Mesendoderm (in vitro differentiated cells): ENCODE results near the gene RPL10A.

ENCODE experiments used
- DNase-seq: peaks from one replicate; pipeline ENCODE4 v3.0.0; 2013
- H2AK5ac ChIP-seq: 2 replicates; pipeline ENCODE4 v1.6.1; 2013; ENCODE audit warnings: low read length, inconsistent platforms
- H2BK120ac ChIP-seq: 2 replicates; pipeline ENCODE4 v1.6.1; 2013; ENCODE audit warnings: low read depth, mild to moderate bottlenecking, low read length, moderate library complexity, mixed read lengths
- H2BK15ac ChIP-seq: replicated peaks from 2 replicates; pipeline ENCODE4 v1.6.1; 2013; ENCODE audit warnings: low read depth, mild to moderate bottlenecking, moderate library complexity
- H2BK5ac ChIP-seq: 2 replicates; pipeline ENCODE4 v1.6.1; 2013; ENCODE audit warnings: low read length, inconsistent platforms
- H3K18ac ChIP-seq: 2 replicates; pipeline ENCODE4 v1.6.1; 2013; ENCODE audit warnings: mild to moderate bottlenecking, low read length, mixed read lengths
- H3K23ac ChIP-seq: one replicate; pipeline ENCODE4 v1.6.1; 2013; ENCODE audit warnings: low read length
- H3K27ac ChIP-seq: 2 replicates; pipeline ENCODE4 v1.5.1; 2013; ENCODE audit warnings: low read depth, mild to moderate bottlenecking, inconsistent platforms, low read length, moderate library complexity
- H3K27me3 ChIP-seq: 2 replicates; pipeline ENCODE4 v1.6.1; 2013; ENCODE audit warnings: low read length, control low read depth, mild to moderate bottlenecking, inconsistent platforms; ENCODE audit not compliant: insufficient read depth, poor library complexity
- H3K36me3 ChIP-seq: 2 replicates; pipeline ENCODE4 v1.6.1; 2013; ENCODE audit warnings: low read length, inconsistent platforms; ENCODE audit not compliant: control insufficient read depth, insufficient read depth
- H3K4ac ChIP-seq: one replicate; pipeline ENCODE4 v1.6.1; 2013; ENCODE audit warnings: low read depth, mild to moderate bottlenecking, low read length, moderate library complexity
- H3K4me1 ChIP-seq: 2 replicates; pipeline ENCODE4 v1.6.1; 2013; ENCODE audit warnings: low read depth, low read length, inconsistent platforms; ENCODE audit not compliant: control insufficient read depth
- H3K4me2 ChIP-seq: 2 replicates; pipeline ENCODE4 v1.6.1; 2013; ENCODE audit warnings: low read length
- H3K4me3 ChIP-seq: 2 replicates; pipeline ENCODE4 v1.5.1; 2013; ENCODE audit warnings: mild to moderate bottlenecking, low read length
- H3K56ac ChIP-seq: one replicate; pipeline ENCODE4 v1.6.1; 2013; ENCODE audit warnings: low read length
- H3K79me1 ChIP-seq: 2 replicates; pipeline ENCODE4 v1.6.1; 2013; ENCODE audit warnings: low read length, inconsistent platforms
- H3K79me2 ChIP-seq: 2 replicates; pipeline ENCODE4 v1.6.1; 2013; ENCODE audit warnings: mild to moderate bottlenecking, low read length; ENCODE audit not compliant: control insufficient read depth, insufficient read depth
- H3K9ac ChIP-seq: 2 replicates; pipeline ENCODE4 v1.6.1; 2013; ENCODE audit warnings: low read length, inconsistent platforms
- H4K5ac ChIP-seq: one replicate; pipeline ENCODE4 v1.6.1; 2013; ENCODE audit warnings: low read length
- H4K8ac ChIP-seq: one replicate; pipeline ENCODE4 v1.6.1; 2013; ENCODE audit warnings: low read depth, mild to moderate bottlenecking, control low read depth, low read length, moderate library complexity
- WGBS: extraction: QIAGEN DNeasy Blood & Tissue Kit; methylation state at CpG from one replicate; pipeline ENCODE4 v1.1.7; 2013; ENCODE audit warnings: low lambda C conversion rate, missing lambda C conversion rate; ENCODE audit not compliant: insufficient coverage; ENCODE audit errors: extremely low coverage; 5-methylcytosine and 5-hydroxymethylcytosine counted together

The RPL10A gene

DNA sequence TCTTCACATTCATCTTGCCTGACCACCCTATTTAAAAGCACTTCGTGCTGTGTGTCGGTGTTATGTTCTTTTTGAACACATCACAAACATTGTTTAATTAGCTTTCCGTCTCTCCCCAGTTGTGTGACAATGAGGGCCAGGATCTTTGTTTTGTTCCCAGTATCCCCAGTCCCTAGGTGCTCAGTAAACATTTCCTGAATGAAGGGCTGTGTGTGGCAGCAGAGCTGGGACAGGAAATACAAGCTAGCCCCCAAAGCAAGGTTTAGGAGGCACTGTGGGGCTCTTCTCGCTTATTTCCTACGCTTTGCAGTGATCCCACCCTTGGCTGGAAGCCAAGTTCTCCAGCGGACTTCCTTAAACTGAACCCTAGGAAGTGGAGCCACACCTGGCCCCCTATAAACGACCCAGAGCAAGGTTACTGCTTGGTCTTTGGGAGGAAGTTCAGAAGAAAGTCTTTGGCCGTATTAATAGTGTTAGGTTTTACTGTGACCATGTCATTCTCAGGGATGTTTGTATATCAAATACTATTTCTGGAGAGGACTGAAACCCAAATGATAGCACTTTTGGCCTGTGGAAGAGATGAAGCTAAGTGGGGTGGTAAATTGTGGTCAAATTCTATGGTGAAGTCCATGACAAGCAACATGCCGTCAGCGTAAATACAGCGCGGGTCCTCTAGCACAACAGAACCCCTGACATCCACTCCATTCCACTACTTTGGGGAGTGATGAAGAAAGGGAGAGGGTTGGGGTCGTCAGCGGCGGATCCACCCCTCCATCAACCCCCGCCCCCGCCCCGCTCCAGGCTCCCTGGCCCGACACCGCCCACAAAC lies 16.6 kb upstream of the RPL10A start:
- H3K4me1 ChIP-seq = peaks cover 2% of the 10 kb centered on the region
- peaks cover 2% of the 10 kb centered on the region for H3K36me3 ChIP-seq
- DNase-seq = no peak
- no peak overlapping the region for H3K56ac ChIP-seq
- H3K9ac ChIP-seq = peak overlapping the region; percentile 43
- no peak overlapping the region for H3K4me3 ChIP-seq
- H4K8ac ChIP-seq = no peak overlapping the region
- H3K4me2 ChIP-seq = peak overlapping the region; percentile 56
- no peak overlapping the region for H3K18ac ChIP-seq
- no peaks in the 10 kb centered on the region for H3K79me2 ChIP-seq
- H4K5ac ChIP-seq = no peak overlapping the region
- no peak overlapping the region for H2BK120ac ChIP-seq
- H3K27ac ChIP-seq = no peak overlapping the region
- no peaks in the 10 kb centered on the region for H3K27me3 ChIP-seq
- no peak overlapping the region for H2BK5ac ChIP-seq
- H3K23ac ChIP-seq = no peak overlapping the region
- no peak overlapping the region for H2AK5ac ChIP-seq
- peaks cover 2% of the 10 kb centered on the region for H3K79me1 ChIP-seq
- no CpG with 5 or more reads among the region's 20 CpGs for WGBS
- H2BK15ac ChIP-seq = no peak overlapping the region
- no peak overlapping the region for H3K4ac ChIP-seq

DNA sequence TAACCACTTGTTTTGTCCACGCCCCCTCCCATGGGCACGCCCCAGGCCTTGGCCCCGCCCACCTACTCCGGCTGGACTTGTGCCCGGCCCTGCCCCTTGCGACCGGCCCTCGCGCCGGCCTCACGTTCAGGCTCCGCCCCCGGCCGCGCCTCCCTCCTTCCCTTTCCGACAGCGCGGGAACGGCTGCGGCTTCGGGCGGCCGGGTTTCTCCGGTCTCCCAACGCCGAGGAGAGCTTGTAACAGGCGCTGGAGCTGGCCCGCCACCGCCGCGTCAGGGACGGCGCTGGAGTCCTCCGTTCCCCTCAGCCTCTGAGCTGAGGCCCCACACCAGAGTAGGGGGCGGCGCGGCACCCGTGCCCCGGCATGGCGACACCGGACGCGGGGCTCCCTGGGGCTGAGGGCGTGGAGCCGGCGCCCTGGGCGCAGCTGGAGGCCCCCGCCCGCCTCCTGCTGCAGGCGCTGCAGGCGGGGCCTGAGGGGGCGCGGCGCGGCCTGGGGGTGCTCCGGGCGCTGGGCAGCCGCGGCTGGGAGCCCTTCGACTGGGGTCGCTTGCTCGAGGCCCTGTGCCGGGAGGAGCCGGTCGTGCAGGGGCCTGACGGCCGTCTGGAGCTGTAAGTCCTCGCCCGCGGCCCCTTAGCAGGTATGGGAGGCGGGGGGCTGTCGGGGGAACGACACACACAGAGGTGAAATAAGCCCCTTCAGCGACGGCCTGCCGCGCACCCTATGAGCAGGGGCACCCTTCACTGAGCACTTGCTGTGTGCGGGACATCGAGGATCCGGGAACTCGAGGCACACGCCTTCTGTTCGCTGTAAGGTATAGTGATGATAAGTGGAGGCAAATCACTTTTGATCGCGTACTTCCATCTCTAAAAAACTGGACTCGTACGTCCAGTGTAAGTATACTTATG lies 15.8 kb upstream of the RPL10A start, which contains the start of gene FANCE:
Gene FANCE (plus strand): TSS at position 156 of the 908 bp plus-strand sequence. CDS start 208 bp downstream, at position 364.
- Histone ChIP-seq H3K56ac (peak within 1 kb of the TSS; percentile 90), H3K23ac (no peak within 1 kb of the TSS), H3K9ac (peak within 1 kb of the TSS; percentile 84), H3K79me1 (peaks cover 2% of the 10 kb centered on the region), H2BK5ac (no peak within 1 kb of the TSS), H4K8ac (no peak within 1 kb of the TSS), H2BK15ac (no peak within 1 kb of the TSS), H3K27me3 (no peaks in the 10 kb centered on the region), H3K79me2 (no peaks in the 10 kb centered on the region), H3K36me3 (peaks cover 2% of the 10 kb centered on the region), H3K18ac (peak within 1 kb of the TSS; percentile 44), H3K4me1 (peaks cover 2% of the 10 kb centered on the region), H2BK120ac (no peak within 1 kb of the TSS), H3K4me3 (peak within 1 kb of the TSS; percentile 53), H3K4me2 (peak within 1 kb of the TSS; percentile 78), H2AK5ac (no peak within 1 kb of the TSS), H3K27ac (no peak within 1 kb of the TSS), H3K4ac (no peak within 1 kb of the TSS), H4K5ac (no peak within 1 kb of the TSS)
- peak; percentile 97 for DNase-seq
- no CpG with 5 or more reads among the region's 87 CpGs for WGBS

DNA sequence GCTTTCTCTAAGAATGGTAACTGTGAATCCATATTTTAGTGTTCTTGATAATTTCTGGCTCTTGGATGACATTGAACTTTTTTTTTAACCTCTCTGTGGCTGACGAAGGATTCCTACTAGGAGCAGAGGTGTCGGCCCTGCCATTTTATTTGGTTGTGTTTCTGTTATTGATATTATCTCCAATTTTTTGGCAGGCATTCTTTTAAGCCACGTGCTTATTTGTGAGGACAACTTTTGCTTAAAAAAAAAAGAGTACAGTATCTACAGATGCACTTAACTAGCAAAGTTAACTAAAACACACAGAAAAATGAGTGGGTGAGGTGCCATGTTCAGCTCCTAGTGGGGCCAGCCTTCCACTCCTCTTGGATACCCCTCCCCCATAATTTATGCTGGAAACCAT lies 15.0 kb upstream of the RPL10A start:
- H3K79me1 ChIP-seq = peaks cover 2% of the 10 kb centered on the region
- H3K4me1 ChIP-seq = peaks cover 2% of the 10 kb centered on the region
- no peak overlapping the region for H2AK5ac ChIP-seq
- no peak overlapping the region for H2BK5ac ChIP-seq
- no peak overlapping the region for H4K8ac ChIP-seq
- no peak overlapping the region for H3K4ac ChIP-seq
- no peak overlapping the region for H3K27ac ChIP-seq
- no peaks in the 10 kb centered on the region for H3K79me2 ChIP-seq
- H3K9ac ChIP-seq = peak overlapping the region; percentile 84
- peak overlapping the region; percentile 90 for H3K56ac ChIP-seq
- H3K4me2 ChIP-seq = peak overlapping the region; percentile 78
- H3K36me3 ChIP-seq = peaks cover 2% of the 10 kb centered on the region
- no peaks in the 10 kb centered on the region for H3K27me3 ChIP-seq
- H2BK120ac ChIP-seq = no peak overlapping the region
- DNase-seq = no peak
- no peak overlapping the region for H4K5ac ChIP-seq
- no peak overlapping the region for H3K4me3 ChIP-seq
- H3K18ac ChIP-seq = no peak overlapping the region
- no peak overlapping the region for H2BK15ac ChIP-seq
- WGBS = no CpG with 5 or more reads among the region's 3 CpGs
- no peak overlapping the region for H3K23ac ChIP-seq

DNA sequence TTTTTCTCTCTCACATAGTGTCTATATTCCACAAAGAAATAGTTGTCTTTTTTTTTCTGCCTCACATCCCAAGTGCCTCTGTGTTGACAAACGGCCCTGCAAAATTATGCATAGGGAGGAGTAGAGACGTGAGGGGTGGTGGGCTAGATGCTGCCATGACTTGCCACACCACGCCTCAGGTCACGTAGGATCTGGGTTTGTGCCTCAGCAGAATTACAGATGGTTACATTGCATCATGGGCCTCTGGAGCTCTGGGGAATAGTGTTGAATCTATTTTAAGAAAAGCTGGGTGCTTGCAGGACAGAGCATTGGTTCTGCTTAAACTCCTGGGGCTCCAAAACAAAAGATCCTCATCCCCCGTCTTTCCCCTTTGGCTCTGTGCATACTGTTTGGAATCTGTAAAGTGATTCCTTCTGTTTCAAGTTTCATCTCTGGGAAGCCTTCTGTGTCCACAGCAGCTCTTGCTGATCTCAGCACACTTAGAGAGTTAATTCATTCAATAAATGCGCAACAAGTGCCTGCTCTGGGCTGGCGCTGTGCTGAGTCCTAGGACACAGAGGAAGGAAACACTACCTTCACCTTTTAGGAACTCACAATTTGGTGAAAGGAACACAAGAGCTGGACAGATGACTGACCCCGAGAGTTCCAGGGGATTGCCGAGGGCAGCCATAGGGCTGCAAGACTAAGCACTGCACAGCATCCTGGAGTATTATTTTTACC lies 13.7 kb upstream of the RPL10A start:
- Histone ChIP-seq H3K4me3 (no peak overlapping the region), H3K4me1 (peaks cover 2% of the 10 kb centered on the region)
- no CpG with 5 or more reads among the region's 9 CpGs for WGBS

DNA sequence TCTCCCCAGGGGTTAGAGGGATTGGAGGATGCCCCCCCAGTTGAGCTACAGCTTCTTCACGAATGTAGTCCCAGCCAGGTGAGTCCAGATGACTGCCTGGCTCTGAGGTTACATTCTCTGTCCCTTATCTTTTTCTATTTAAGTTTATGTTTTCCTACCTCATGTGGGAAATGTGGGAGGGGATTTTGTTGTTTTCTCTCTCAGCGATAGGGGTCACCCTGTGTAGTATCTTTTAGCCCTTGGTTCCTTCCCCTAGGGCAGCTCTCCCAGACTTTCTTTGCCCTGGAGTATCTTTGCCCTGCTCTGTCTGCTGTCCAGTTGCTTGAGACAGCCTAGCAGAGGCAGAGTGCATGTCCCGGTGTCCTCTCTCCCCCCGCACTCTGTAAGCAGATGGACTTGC lies 10.3 kb upstream of the RPL10A start:
- Histone ChIP-seq H3K4me2 (no peak overlapping the region), H3K27ac (no peak overlapping the region), H3K9ac (no peak overlapping the region), H3K23ac (no peak overlapping the region), H3K79me2 (no peaks in the 10 kb centered on the region), H3K79me1 (peaks cover 2% of the 10 kb centered on the region), H2AK5ac (no peak overlapping the region), H3K56ac (no peak overlapping the region), H4K5ac (no peak overlapping the region), H3K27me3 (no peaks in the 10 kb centered on the region), H3K36me3 (peaks cover 4% of the 10 kb centered on the region), H4K8ac (no peak overlapping the region), H3K4me3 (no peak overlapping the region), H3K4ac (no peak overlapping the region), H2BK120ac (no peak overlapping the region), H3K4me1 (no peaks in the 10 kb centered on the region), H3K18ac (no peak overlapping the region), H2BK15ac (no peak overlapping the region), H2BK5ac (no peak overlapping the region)
- DNase-seq = peak; percentile 20
- whole genome bisulfite sequencing = no CpG with 5 or more reads among the region's 4 CpGs

More for the DNA sequence above, 13.7 kb upstream of the RPL10A start:
- no peak overlapping the region for H3K4me2 ChIP-seq
- H3K9ac ChIP-seq = peak overlapping the region; percentile 22
- no peak overlapping the region for H4K8ac ChIP-seq
- DNase-seq = no peak
- peaks cover 3% of the 10 kb centered on the region for H3K36me3 ChIP-seq
- no peak overlapping the region for H3K4ac ChIP-seq
- peak overlapping the region; percentile 57 for H3K56ac ChIP-seq
- no peak overlapping the region for H2AK5ac ChIP-seq
- peaks cover 2% of the 10 kb centered on the region for H3K79me1 ChIP-seq
- H3K18ac ChIP-seq = no peak overlapping the region
- no peaks in the 10 kb centered on the region for H3K27me3 ChIP-seq
- H4K5ac ChIP-seq = no peak overlapping the region
- H3K23ac ChIP-seq = no peak overlapping the region
- H3K27ac ChIP-seq = no peak overlapping the region
- no peak overlapping the region for H2BK5ac ChIP-seq
- no peak overlapping the region for H2BK120ac ChIP-seq
- H2BK15ac ChIP-seq = no peak overlapping the region
- no peaks in the 10 kb centered on the region for H3K79me2 ChIP-seq
